Endothelial cell of umbilical vein (primary cell): ENCODE data around the gene SLC12A1. TPM values are rescaled to one million over a fixed set of nuclear protein-coding genes. Genes with fewer than 3 reads are reported as not detected.

Source experiments
- BruUV-seq: library from RNA; stranded (reverse); fragments of 400-500 nt; replicated peaks from 2 replicates; lab custom pipeline; 2021; lab: Mats Ljungman, UMichigan
- CTCF ChIA-PET: fragments of 300-600, 350-600 bp; sonication (Branson Sonifier 250); formaldehyde crosslinking; loops from one replicate; lab custom pipeline; 2021; ENCODE audit warnings: antibody characterized with exemption, inconsistent platforms; lab: Charles Lee
- POLR2A ChIA-PET: fragments of 300-600, 350-600 bp; sonication (Branson Sonifier 250); formaldehyde crosslinking; loops from one replicate; lab custom pipeline; 2021; ENCODE audit warnings: antibody characterized with exemption, inconsistent platforms; lab: Charles Lee
- DNase-seq: peaks from one replicate; pipeline ENCODE4 v3.0.0-alpha.2; 2011; ENCODE audit warnings: low read depth, low spot score
- FAIRE-seq: peaks from 2 replicates; lab custom pipeline; 2011; peaks lifted over from hg19 to GRCh38; lab: Jason Lieb, UNC
- H2AFZ ChIP-seq: 2 replicates; pipeline ENCODE4 v1.6.0; 2012; ENCODE audit warnings: low read depth, low read length, control low read depth, inconsistent platforms
- H3K27ac ChIP-seq: 2 replicates; pipeline ENCODE4 v1.5.1; 2011; ENCODE audit warnings: low read depth, mild to moderate bottlenecking, control low read depth, low read length, moderate library complexity; ENCODE audit not compliant: insufficient read depth
- H3K27me3 ChIP-seq, 2 experiments: 2 replicates each; pipeline versions ENCODE4 v1.6.0 to v1.6.1; 2011; ENCODE audit warnings: low read length in 2 of 2, mixed read lengths in 1 of 2; ENCODE audit not compliant: control insufficient read depth in 2 of 2, insufficient read depth in 2 of 2
- H3K36me3 ChIP-seq, 2 experiments: 2 replicates in 1 of 2; 3 replicates in 1 of 2; pipeline ENCODE4 v1.5.1; 2011; ENCODE audit warnings: low read length in 2 of 2, mild to moderate bottlenecking in 1 of 2, moderate library complexity in 1 of 2; ENCODE audit not compliant: control insufficient read depth in 2 of 2, insufficient read depth in 2 of 2; ENCODE audit errors: extremely low read depth in 1 of 2
- H3K4me1 ChIP-seq: 3 replicates; pipeline ENCODE4 v1.5.1; 2011; ENCODE audit warnings: mild to moderate bottlenecking, low read length; ENCODE audit not compliant: control insufficient read depth, insufficient read depth; ENCODE audit errors: extremely low read depth
- H3K4me2 ChIP-seq: 2 replicates; pipeline ENCODE4 v1.6.1; 2011; ENCODE audit warnings: low read length, control low read depth, mixed read lengths; ENCODE audit not compliant: insufficient read depth
- H3K4me3 ChIP-seq, 3 experiments: fragments of 200-600 bp in 1 of 3; sonication (generic), shearing (Covaris generic) in 1 of 3; replicated peaks in 1 of 3; 2 replicates each; pipeline ENCODE4 v1.5.1; 2011 to 2016; ENCODE audit warnings: control low read depth in 3 of 3, low read length in 3 of 3, mild to moderate bottlenecking in 2 of 3, inconsistent platforms in 1 of 3, low read depth in 1 of 3, moderate library complexity in 1 of 3; ENCODE audit not compliant: insufficient read depth in 1 of 3
- H3K79me2 ChIP-seq: 2 replicates; pipeline ENCODE4 v1.6.0; 2012; ENCODE audit warnings: low read length, inconsistent platforms; ENCODE audit not compliant: control insufficient read depth, insufficient read depth
- H3K9ac ChIP-seq: replicated peaks from 2 replicates; pipeline ENCODE3; 2011; ENCODE audit warnings: low read length, control low read depth; ENCODE audit not compliant: insufficient read depth; ENCODE audit errors: extremely low read depth
- H3K9me1 ChIP-seq: replicated peaks from 3 replicates; pipeline ENCODE4 v1.6.0; 2011; ENCODE audit warnings: mild to moderate bottlenecking, low read length; ENCODE audit not compliant: control insufficient read depth, insufficient read depth; ENCODE audit errors: extremely low read depth
- H3K9me3 ChIP-seq: replicated peaks from 2 replicates; pipeline ENCODE4 v1.5.1; 2012; ENCODE audit warnings: low read length, inconsistent platforms; ENCODE audit not compliant: control insufficient read depth, insufficient read depth
- H4K20me1 ChIP-seq: replicated peaks from 2 replicates; pipeline ENCODE3; 2011; ENCODE audit warnings: mild to moderate bottlenecking, low read length; ENCODE audit not compliant: control insufficient read depth, insufficient read depth; ENCODE audit errors: extremely low read depth
- CTCF ChIP-seq, 2 donors: IDR thresholded peaks; 1 replicate in 1 of 2; 2 replicates in 1 of 2; pipeline ENCODE4 v1.5.1; 2011; ENCODE audit warnings: low read length in 2 of 2, mild to moderate bottlenecking in 2 of 2, moderate library complexity in 2 of 2, control low read depth in 1 of 2, inconsistent platforms in 1 of 2, low read depth in 1 of 2; ENCODE audit not compliant: insufficient read depth in 1 of 2; ENCODE audit errors: extremely low read depth in 1 of 2
- EZH2 ChIP-seq: IDR thresholded peaks from 2 replicates; pipeline ENCODE4 v1.6.1; 2012; ENCODE audit warnings: borderline replicate concordance, low read depth, mild to moderate bottlenecking, moderate library complexity, low read length, inconsistent platforms; ENCODE audit not compliant: severe bottlenecking
- FOS ChIP-seq: IDR thresholded peaks from 2 replicates; pipeline ENCODE4 v1.6.1; 2011; ENCODE audit warnings: mild to moderate bottlenecking, low read length, moderate library complexity, borderline replicate concordance; ENCODE audit not compliant: insufficient read depth
- GATA2 ChIP-seq: IDR thresholded peaks from 2 replicates; pipeline ENCODE4 v1.7.0; 2011; ENCODE audit warnings: low read depth, mild to moderate bottlenecking, moderate library complexity, mixed read lengths, low read length; ENCODE audit not compliant: insufficient read length, insufficient read depth
- JUN ChIP-seq: IDR thresholded peaks from 2 replicates; pipeline ENCODE4 v1.6.1; 2011; ENCODE audit warnings: borderline replicate concordance, low read depth; ENCODE audit not compliant: insufficient read length, insufficient read depth
- POLR2A ChIP-seq: IDR thresholded peaks from 2 replicates; pipeline ENCODE4 v1.6.1; 2012; ENCODE audit warnings: low read depth, mild to moderate bottlenecking, control low read depth, low read length
- dilution Hi-C: fragments of 300-500 bp; cut with MboI; formaldehyde crosslinking; loops from one replicate; pipeline ENCODE4 v1.15.0; 2019; ENCODE audit warnings: low sequenced_read_pairs; ENCODE audit not compliant: extremely low pct_ligation_motif_present
- intact Hi-C: fragments of 100-400 bp; cut with micrococcal nuclease; formaldehyde crosslinking; loops from one replicate; pipeline ENCODE4 v1.10.0; 2022
- polyA plus RNA-seq, 4 experiments: library from polyadenylated mRNA; depleted of rRNA in 3 of 4; stranded (reverse) in 3 of 4; unstranded in 1 of 4; fragments of >200 nt; gene quantifications; 2 replicates each; pipeline versions ENCODE4 v1.2.1 to v1.2.3, GENCODE V29; 2011 to 2012; ENCODE audit warnings: missing spikeins in 1 of 4
- total RNA-seq: library from RNA; stranded (reverse); gene quantifications from 2 replicates; pipeline ENCODE4 v1.2.3, GENCODE V29; 2021

SLC12A1 gene
- total and polyA plus RNA-seq, 2 donors (not counting 3 experiments of a cell fraction or from before 2014, with no cell fraction given) = not detected

- Histone ChIP-seq H3K9me3 (no peaks in the 10 kb centered on the region), H3K79me2 (no peaks in the 10 kb centered on the region), H2AFZ (peak overlapping the region; percentile 94), H3K9me1 (no peaks in the 10 kb centered on the region), H3K36me3 (no peaks in the 10 kb centered on the region), H3K27ac (no peak overlapping the region), H4K20me1 (no peaks in the 10 kb centered on the region), H3K4me2 (no peak overlapping the region), H3K4me3 (no peak overlapping the region), H3K27me3 (no peaks in the 10 kb centered on the region), H3K4me1 (no peaks in the 10 kb centered on the region), H3K9ac (no peak overlapping the region)
- TF ChIP-seq CTCF (IDR thresholded peaks at IDR 0.05; ENCODE audit: extremely low read depth in 1 of 2, insufficient read depth in 1 of 2, low read depth in 1 of 2, low read length in 2 of 2) (peak; percentile 57 to 61), JUN (no peak)
- BruUV-seq = no TSS peak
- CTCF ChIA-PET = interaction anchor here (0.7 to 3.2 kb wide), 5 partner anchors 137 to 1055 kb away, joined by 3 to 15 read pairs (median 6); no protein-coding TSS in a partner anchor
- intact Hi-C loops (loop anchor here (1.0 to 5.0 kb wide), 5 partner anchors 138 to 1054 kb away; partner anchors contain the start of gene SEMA6D), dilution Hi-C loops (no loop called here)
- peak; percentile 95 for FAIRE-seq
- DNase-seq = peak; percentile 71
- POLR2A ChIA-PET = no interaction called here
Measured at GRCh38 chr15:48250640-48251076, 44.6 kb downstream of the SLC12A1 start.

DNA sequence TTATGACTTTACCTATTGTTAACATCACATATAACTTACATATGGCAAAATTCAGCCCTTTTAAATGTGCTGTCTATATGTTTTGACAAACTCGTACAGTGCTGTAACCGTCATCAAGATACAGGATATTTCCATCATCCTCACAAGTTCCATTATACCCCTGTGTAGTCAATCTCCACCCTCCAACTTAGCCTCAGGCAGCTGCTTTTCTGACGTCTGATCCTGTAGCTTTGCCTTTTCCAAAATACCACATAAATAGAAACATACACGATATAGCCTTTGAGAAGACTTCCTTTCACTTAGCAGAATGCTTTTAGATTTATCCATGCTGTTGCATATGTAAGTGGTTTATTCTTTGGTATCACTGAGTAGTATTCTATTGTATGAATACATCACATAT, 47.1 kb downstream of the SLC12A1 start:
- no peaks in the 10 kb centered on the region for H3K9me3 ChIP-seq
- TF ChIP-seq POLR2A = no peak
- no peak for TF ChIP-seq CTCF (IDR thresholded peaks at IDR 0.05; ENCODE audit: extremely low read depth in 1 of 2, insufficient read depth in 1 of 2, low read depth in 1 of 2, low read length in 2 of 2)
- TF ChIP-seq FOS = no peak
- no peak for TF ChIP-seq EZH2
- TF ChIP-seq GATA2 = no peak
- intact Hi-C loops (loop anchor here (5.0 kb wide), 1 partner anchor 536 kb away; the partner anchor contains the start of gene SEMA6D), dilution Hi-C loops (no loop called here)
- H3K4me1 ChIP-seq = no peaks in the 10 kb centered on the region
- CTCF ChIA-PET = interaction anchor here (0.8 to 1.2 kb wide), 4 partner anchors 9 to 1057 kb away, joined by 3 to 6 read pairs (median 4); no protein-coding TSS in a partner anchor
- peaks cover 0 to 1% of the 10 kb centered on the region in 2 experiments for H3K27me3 ChIP-seq
- H3K27ac ChIP-seq = no peak overlapping the region
- no peaks in the 10 kb centered on the region for H3K36me3 ChIP-seq
- FAIRE-seq = peak; percentile 18
- no peak overlapping the region for H3K4me3 ChIP-seq
- POLR2A ChIA-PET = no interaction called here
- BruUV-seq = no TSS peak
- no peak overlapping the region for H3K4me2 ChIP-seq
- no peaks in the 10 kb centered on the region for H3K79me2 ChIP-seq
- no peak overlapping the region for H3K9ac ChIP-seq
- DNase-seq = no peak
- no peak overlapping the region for H2AFZ ChIP-seq
- H3K9me1 ChIP-seq = no peaks in the 10 kb centered on the region
- no peaks in the 10 kb centered on the region for H4K20me1 ChIP-seq
